Dendritic cell treated with granulocyte-macrophage colony-stimulating factor and Interleukin-4, amounts not matched to agents 40 ng/mL and 50 ng/mL, for 4 days (primary cell): ENCODE data around the gene ITGB3BP.
A peak's percentile ranks its signal among the peaks of the same experiment; 100 is the strongest.
"Not testable (repeated sequence)": the region's sequence is repeated elsewhere in the genome, so short reads cannot be mapped to it uniquely, and the experiment has no call there.

Experiments used
- H3K27ac Mint-ChIP-seq: one replicate; pipeline ENCODE4 v1.8.0; 2022; ENCODE audit warnings: mild to moderate bottlenecking, mixed read lengths
- H3K27me3 Mint-ChIP-seq: one replicate; pipeline ENCODE4 v1.8.0; 2022; ENCODE audit warnings: mild to moderate bottlenecking, mixed read lengths
- H3K36me3 Mint-ChIP-seq: one replicate; pipeline ENCODE4 v1.8.0; 2022; ENCODE audit warnings: low read depth, mixed read lengths
- H3K4me1 Mint-ChIP-seq: one replicate; pipeline ENCODE4 v1.8.0; 2022; ENCODE audit warnings: low read depth, mixed read lengths
- H3K4me3 Mint-ChIP-seq: one replicate; pipeline ENCODE4 v1.8.0; 2022; ENCODE audit warnings: mild to moderate bottlenecking, moderate library complexity, mixed read lengths
- H3K9me3 Mint-ChIP-seq: one replicate; pipeline ENCODE4 v1.8.0; 2022; ENCODE audit warnings: mixed read lengths
- intact Hi-C: fragments of 100-400 bp; cut with micrococcal nuclease; formaldehyde crosslinking; loops from one replicate; pipeline ENCODE4 v1.15.0; 2022

ITGB3BP gene, protein sequence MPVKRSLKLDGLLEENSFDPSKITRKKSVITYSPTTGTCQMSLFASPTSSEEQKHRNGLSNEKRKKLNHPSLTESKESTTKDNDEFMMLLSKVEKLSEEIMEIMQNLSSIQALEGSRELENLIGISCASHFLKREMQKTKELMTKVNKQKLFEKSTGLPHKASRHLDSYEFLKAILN

DNA sequence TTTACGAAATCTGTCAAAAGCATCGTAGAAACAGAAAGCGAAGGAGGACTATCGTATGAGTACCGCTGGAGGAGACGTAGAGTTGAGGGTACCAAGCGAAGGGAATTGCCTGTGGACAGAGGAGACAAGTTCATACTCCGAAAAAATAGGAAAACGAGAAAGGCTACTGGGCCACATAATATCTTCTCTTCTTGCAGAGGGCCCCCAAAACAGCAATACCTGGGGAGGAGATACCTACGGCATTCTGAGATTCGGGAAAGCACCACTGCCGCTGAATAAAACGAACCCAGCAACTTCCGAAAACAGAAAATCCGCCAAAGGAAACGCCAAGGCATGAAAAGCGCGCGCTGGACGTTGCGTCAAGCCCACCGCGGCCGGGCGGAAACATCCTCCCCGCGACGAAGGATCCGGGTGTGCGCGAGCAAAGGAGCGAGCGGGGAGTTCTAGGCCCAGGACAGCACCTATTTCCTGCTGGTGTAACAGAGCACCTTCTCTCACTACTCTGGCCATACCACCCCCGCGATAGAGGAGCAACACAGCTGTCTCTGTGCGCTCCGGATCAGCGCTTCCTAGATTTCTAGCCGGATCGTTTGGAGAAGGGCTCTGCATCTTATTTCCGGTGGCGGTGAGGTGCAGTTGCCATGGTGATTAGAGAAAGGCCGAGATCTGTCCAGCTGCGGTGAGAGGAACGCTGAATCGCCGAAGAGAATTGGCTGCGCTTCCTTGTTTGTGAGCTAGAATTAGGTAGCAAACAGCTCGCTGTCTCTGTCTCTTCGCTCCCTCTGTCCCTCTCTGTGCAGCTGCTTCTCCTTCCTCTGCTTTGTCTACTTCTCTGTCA lies at the start of gene ITGB3BP, which contains the start of gene EFCAB7:
Gene ITGB3BP, minus strand, starts transcription at position 335 of the 838 bp plus-strand sequence. Its CDS starts 92 bp downstream, at position 243.
Gene EFCAB7, plus strand, starts transcription at position 635 of the 838 bp plus-strand sequence. CDS start 2,048 bp downstream, outside the sequence.
- Mint-ChIP-seq H3K9me3 (no peaks in the 10 kb centered on the region), H3K27ac (peak within 1 kb of the TSS; percentile 95), H3K36me3 (peaks cover 10% of the 10 kb centered on the region), H3K4me1 (peaks cover 7% of the 10 kb centered on the region), H3K27me3 (no peaks in the 10 kb centered on the region), H3K4me3 (peak within 1 kb of the TSS; percentile 86)
- intact Hi-C loops = loop anchor here (2.0 kb wide), 2 partner anchors 156 to 196 kb away; partner anchors contain the start of gene ALG6

DNA sequence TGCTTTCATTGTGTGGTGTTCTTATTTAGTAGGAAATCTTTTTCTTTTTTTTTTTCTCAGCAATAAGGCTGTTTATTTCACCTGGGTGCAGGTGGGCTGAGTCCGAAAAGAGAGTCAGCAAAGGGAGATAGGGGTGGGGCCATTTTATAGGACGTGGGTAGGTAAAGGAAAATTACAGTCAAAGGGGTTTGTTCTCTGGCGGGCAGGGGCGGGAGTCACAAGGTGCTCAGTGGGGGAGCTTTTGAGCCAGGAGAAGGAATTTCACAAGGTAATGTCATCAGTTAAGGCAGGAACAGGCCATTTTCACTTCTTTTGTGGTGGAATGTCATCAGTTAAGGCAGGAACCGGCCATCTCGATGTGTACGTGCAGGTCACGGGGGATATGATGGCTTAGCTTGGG lies 49.7 kb upstream of the ITGB3BP start:
- H3K4me1 Mint-ChIP-seq, H3K4me3 Mint-ChIP-seq, intact Hi-C loops, H3K36me3 Mint-ChIP-seq, H3K27me3 Mint-ChIP-seq, H3K27ac Mint-ChIP-seq, H3K9me3 Mint-ChIP-seq: not testable (repeated sequence)

DNA sequence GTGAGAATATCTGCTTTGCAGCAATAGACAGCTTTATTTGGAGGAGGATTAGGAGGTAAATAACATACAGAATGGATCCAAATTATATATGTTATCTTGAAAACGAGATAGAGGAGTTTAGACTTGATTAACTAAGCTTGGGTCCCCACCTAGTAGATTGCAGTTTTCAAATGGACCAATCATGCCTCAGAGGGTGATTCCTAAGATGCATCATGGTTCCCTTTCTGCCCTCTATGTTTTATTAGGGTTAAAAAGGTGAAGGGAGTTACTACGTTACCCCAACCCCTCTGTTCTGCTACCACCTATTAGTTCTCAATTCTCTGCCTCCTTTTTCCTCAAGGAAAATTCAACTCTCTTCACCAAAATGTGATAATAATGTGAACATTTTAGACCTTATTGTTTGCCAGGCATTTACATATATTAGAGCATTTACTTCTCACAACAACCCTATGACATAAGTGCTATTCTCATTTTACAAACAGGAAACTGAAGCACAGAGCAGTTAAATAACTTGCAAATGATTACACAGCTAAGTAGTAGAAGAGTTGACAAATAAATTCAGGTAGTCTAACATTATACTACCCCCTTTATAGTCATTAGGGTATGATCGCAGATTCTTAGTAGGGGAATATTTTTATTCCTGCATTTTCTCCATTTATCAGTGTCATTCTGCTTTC lies 46.8 kb upstream of the ITGB3BP start:
- Mint-ChIP-seq H3K36me3 (no peaks in the 10 kb centered on the region), H3K27me3 (no peaks in the 10 kb centered on the region)
- intact Hi-C loops = no loop called here

DNA sequence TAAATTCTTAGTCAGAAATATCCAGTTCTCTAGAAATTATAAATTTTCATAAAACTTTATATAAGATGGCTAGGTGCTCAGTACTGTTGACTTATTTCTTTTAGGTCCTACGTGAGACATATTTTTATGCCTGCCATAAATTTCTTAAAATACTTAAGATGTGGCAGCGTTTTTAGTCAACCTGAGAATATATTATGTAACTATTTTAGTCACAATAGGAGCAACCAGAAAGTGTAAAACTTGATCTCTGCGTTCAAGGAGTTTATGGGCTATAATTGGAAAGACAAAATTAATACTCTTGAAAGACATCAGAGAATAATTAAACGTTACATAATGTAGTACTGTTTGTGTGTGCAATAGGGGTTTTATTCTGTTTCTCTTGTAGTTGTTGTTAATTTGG lies 46.0 kb upstream of the ITGB3BP start:
- Mint-ChIP-seq H3K4me3 (no peak overlapping the region), H3K27ac (no peak overlapping the region), H3K36me3 (no peaks in the 10 kb centered on the region), H3K27me3 (no peaks in the 10 kb centered on the region), H3K9me3 (no peaks in the 10 kb centered on the region), H3K4me1 (no peaks in the 10 kb centered on the region)
- intact Hi-C loops = no loop called here

More for the DNA sequence above, 46.8 kb upstream of the ITGB3BP start:
- Mint-ChIP-seq H3K27ac (no peak overlapping the region), H3K4me1 (no peaks in the 10 kb centered on the region), H3K4me3 (no peak overlapping the region), H3K9me3 (no peaks in the 10 kb centered on the region)

DNA sequence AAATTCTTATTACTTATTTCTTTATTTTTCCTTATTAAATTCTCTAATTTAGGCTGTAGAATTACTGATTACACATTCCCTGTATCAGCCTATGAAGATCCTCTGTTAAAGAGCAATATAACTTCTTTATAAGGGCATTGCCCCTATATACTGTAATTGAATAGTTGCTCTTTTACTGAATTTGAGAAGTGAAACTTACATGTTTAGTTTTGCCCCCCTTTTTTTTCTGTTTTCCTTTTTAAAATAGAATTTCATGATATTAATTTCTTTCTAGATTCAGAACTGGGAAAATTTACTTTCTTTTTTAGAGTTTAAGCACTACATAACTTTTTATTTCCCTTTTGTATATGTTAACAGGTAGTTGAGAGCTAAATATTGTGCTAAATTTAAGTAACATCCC lies 40.7 kb upstream of the ITGB3BP start:
- H3K27ac Mint-ChIP-seq = no peak overlapping the region
- no peaks in the 10 kb centered on the region for H3K27me3 Mint-ChIP-seq
- no peaks in the 10 kb centered on the region for H3K36me3 Mint-ChIP-seq
- intact Hi-C loops = no loop called here
- no peak overlapping the region for H3K4me3 Mint-ChIP-seq
- no peaks in the 10 kb centered on the region for H3K4me1 Mint-ChIP-seq
- no peaks in the 10 kb centered on the region for H3K9me3 Mint-ChIP-seq

DNA sequence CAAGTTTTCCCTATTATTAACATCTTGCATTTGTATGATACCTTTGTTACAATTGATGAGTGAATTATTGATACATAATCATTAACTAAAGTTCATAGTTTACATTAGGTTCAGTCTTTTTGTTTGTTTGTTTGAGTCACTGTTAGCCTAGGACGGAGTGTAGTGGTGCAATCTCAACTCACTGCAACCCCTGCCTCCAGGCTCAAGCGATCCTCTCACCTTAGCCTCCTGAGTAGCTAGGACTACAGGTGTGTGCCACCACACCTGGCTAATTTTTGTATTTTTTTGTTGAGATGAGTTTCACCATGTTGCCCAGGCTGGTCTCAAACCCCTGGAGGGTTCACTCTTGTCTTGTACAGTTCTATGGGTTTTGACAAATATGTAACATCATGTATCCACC lies 36.3 kb upstream of the ITGB3BP start:
- Mint-ChIP-seq H3K4me1 (no peaks in the 10 kb centered on the region), H3K27me3 (no peaks in the 10 kb centered on the region), H3K36me3 (no peaks in the 10 kb centered on the region), H3K9me3 (no peaks in the 10 kb centered on the region), H3K4me3 (no peak overlapping the region), H3K27ac (no peak overlapping the region)
- intact Hi-C loops = no loop called here

DNA sequence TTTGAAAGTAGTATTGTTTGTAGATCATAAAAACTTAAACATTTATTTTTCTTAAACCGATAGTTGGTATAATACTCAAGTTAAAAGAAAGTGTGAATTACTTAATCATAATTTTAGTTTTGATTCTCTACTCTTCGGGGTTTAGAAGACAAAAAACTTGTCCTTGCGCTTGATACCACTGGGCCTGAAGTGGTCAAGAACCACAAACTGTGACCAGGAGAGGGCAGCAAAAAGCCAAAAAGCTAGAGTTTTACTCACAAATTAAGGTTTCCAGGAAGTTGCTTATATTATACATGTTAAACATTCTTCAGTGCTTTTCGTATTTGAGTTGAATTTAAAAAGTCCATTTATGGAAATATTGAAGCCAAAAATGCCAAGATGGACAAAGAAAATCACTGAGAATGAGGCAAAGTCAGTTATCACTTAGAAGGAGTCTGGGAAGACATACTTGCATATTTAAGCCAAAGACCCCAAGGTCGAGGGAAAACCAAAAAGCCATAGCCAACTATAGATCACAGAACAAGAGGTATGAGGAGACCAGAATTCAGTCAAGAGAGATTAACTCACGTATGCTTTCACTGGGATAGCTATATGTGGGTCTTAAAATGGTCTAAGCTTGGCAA lies 34.5 kb upstream of the ITGB3BP start:
- no peaks in the 10 kb centered on the region for H3K36me3 Mint-ChIP-seq

DNA sequence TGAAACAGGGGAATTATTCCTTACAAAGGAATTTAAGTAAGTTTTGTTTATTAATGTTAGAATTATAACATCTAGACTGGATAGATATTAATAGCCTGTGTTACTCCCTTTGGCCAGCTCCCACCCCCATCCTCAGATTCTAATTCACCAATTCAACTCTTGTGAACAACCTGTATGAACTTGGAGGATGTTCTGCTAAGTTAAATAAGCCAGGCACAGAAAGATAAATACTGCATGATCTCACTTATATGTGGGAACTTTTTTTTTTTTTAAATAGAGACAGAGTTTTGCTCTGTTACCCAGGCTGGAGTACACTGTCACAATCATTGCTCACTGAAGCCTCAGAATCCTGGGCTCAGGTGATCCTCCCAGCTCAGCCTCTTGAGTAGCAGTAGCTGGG lies 32.5 kb upstream of the ITGB3BP start:
- H3K4me1 Mint-ChIP-seq = no peaks in the 10 kb centered on the region
- no peak overlapping the region for H3K4me3 Mint-ChIP-seq
- H3K27ac Mint-ChIP-seq = no peak overlapping the region
- H3K27me3 Mint-ChIP-seq = no peaks in the 10 kb centered on the region
- intact Hi-C loops = no loop called here
- no peaks in the 10 kb centered on the region for H3K9me3 Mint-ChIP-seq
- no peaks in the 10 kb centered on the region for H3K36me3 Mint-ChIP-seq

More for the DNA sequence above, 34.5 kb upstream of the ITGB3BP start:
- H3K27ac Mint-ChIP-seq = no peak overlapping the region
- no peak overlapping the region for H3K4me3 Mint-ChIP-seq
- no peaks in the 10 kb centered on the region for H3K4me1 Mint-ChIP-seq
- no peaks in the 10 kb centered on the region for H3K9me3 Mint-ChIP-seq
- H3K27me3 Mint-ChIP-seq = no peaks in the 10 kb centered on the region
- intact Hi-C loops = no loop called here

DNA sequence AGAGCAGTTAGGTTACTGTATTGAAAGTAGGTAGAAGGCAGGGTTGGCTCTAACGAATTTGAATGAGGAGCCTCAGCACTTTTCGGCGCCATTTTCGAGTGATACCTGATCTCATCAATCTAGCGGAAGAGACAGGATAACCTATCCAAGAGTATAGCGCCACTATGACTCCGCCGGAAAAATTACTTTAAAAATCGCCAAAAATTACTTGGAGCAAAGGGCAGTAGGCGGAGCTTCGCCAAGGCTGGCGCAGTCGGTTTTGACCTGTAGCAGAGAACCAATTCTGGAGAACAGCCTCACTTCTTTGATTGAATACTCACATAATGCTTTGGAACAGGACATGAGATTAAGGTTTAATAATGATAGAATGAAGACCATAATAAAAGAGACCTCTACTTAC lies 25.9 kb upstream of the ITGB3BP start:
- no peaks in the 10 kb centered on the region for H3K9me3 Mint-ChIP-seq
- no peaks in the 10 kb centered on the region for H3K36me3 Mint-ChIP-seq
- H3K27me3 Mint-ChIP-seq = no peaks in the 10 kb centered on the region
- no peak overlapping the region for H3K27ac Mint-ChIP-seq
- intact Hi-C loops = no loop called here
- no peak overlapping the region for H3K4me3 Mint-ChIP-seq
- no peaks in the 10 kb centered on the region for H3K4me1 Mint-ChIP-seq

DNA sequence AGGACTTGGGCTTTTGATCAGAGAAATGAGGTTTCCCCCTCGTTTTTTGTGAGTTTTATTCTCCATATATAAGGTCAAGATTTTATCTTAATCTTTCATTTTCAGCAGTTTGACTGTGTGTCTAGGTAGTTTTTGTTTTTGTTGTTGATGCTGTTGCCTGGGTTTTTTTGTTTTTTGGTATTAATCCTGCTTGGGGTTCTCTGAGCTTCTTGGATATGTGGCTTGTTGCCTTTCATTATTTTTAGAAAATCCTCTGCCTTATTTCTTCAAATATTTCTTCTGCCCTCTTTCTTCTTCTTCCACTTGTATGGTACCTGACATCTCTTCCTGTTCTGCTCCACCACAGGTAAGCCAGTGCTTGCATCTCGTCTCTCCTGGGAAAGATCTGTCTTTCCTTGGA lies 25.3 kb upstream of the ITGB3BP start:
- Mint-ChIP-seq H3K27me3 (no peaks in the 10 kb centered on the region), H3K4me3 (no peak overlapping the region), H3K9me3 (no peaks in the 10 kb centered on the region), H3K36me3 (no peaks in the 10 kb centered on the region), H3K27ac (no peak overlapping the region), H3K4me1 (no peaks in the 10 kb centered on the region)
- intact Hi-C loops = no loop called here

DNA sequence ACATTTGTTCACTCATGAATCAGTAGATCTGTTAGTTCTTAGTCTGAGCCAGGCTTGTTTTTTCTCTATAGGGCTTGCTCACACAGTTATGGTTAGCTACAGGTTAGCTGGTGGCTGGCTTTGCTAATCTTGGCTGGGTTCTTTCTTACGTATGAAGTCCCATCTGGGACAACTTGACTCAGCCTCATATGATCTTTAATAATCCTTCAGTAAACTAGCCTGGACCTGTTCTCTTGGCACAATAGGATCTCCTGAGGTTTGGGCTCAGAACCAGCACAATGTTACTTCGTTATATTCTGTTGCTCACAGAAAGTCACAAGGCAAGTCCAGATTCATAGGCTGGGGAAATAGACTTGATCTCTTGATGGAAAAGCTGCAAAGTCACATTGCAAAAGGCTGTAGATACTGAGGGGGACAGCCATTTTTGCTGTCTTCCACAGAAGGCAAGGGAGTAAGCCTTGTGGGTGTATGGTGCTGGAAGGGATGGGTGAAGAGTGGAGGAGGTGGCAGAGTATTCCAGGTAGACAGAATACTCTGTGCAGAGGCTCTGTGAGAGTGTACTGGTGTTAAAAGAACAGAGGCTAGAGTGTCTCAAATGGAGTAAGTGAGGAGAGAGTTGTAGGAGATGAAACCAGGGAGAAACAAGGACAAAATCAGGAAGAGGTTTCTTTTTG lies 24.7 kb upstream of the ITGB3BP start:
- Mint-ChIP-seq H3K9me3 (no peaks in the 10 kb centered on the region), H3K27ac (no peak overlapping the region), H3K4me3 (no peak overlapping the region), H3K36me3 (no peaks in the 10 kb centered on the region), H3K4me1 (no peaks in the 10 kb centered on the region), H3K27me3 (no peaks in the 10 kb centered on the region)
- intact Hi-C loops = no loop called here

DNA sequence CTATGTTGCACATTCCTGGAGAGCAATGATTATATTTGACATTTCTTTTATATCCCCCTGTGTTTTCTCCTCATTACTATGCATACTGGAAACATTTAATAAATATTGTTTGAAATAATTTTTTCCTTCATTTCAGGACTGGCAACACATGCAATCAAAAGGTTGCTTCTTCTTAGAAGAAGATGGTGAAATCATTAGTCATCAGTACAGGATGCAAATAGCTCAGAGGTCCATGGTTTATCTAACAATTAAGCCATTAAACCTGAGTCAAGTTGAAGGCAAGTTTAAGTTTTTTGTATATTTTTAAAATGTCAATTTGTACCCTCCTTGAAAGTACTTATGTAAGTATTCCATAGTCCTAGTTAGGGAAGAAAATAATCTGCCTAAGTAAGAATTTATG lies 22.8 kb upstream of the ITGB3BP start:
- Mint-ChIP-seq H3K9me3 (no peaks in the 10 kb centered on the region), H3K27me3 (no peaks in the 10 kb centered on the region), H3K36me3 (no peaks in the 10 kb centered on the region), H3K27ac (no peak overlapping the region), H3K4me3 (no peak overlapping the region), H3K4me1 (no peaks in the 10 kb centered on the region)
- intact Hi-C loops = no loop called here

DNA sequence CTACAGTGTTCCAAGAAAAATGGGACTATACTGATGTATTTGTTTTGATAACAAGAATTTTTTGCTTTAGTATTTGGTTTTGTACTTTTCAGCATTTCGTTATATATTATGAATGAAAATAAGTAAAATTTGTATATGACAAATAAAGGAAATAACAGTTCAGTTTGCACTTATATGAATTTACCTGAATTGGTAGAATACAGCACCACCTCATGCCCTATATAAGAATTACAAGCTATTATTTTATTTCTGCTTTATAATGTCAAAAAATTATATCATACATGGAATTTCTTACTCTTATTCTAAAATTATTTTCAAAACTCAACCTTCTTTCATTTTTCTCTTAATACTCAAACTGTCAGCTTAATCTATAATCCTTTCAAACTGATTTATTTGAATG lies 14.9 kb upstream of the ITGB3BP start:
- intact Hi-C loops = loop anchor here (5.0 to 10.0 kb wide), 3 partner anchors 211 to 693 kb away; no protein-coding TSS in a partner anchor
- Mint-ChIP-seq H3K4me1 (no peaks in the 10 kb centered on the region), H3K9me3 (no peaks in the 10 kb centered on the region), H3K36me3 (no peaks in the 10 kb centered on the region), H3K4me3 (no peak overlapping the region), H3K27me3 (no peaks in the 10 kb centered on the region), H3K27ac (no peak overlapping the region)
